ENCODE results near the gene COX19.

DNA sequence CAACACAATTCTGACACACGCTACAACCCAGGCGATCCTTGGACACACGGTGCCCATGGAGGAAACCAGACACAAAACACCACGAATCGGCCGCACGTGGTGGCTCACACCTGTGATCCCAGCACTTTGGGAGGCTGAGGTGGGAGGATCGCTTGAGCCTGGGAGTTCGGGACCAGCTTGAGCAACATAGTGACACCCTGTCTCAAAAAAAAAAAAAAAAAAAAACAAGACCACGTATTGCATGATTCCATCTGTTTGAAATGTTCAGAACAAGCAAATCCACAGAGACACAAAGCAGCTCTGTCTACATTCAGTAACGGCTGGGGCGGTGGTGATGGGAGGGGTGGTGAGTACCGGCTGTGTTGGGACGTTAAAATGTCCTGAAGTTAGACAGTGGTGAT is 46.0 kb downstream of the COX19 start:
- no peak for TF ChIP-seq SUZ12 (IDR thresholded peaks at IDR 0.05)
- TF ChIP-seq LEF1 (IDR thresholded peaks at IDR 0.05; ENCODE audit: borderline replicate concordance), result no peak
- no peak for TF ChIP-seq FOXK2 (IDR thresholded peaks at IDR 0.05)
- no peak for TF ChIP-seq FOXA1 (IDR thresholded peaks at IDR 0.05)
- no peak for TF ChIP-seq ARNT (IDR thresholded peaks at IDR 0.05)
- no peak for TF ChIP-seq BHLHE40 (IDR thresholded peaks at IDR 0.05; ENCODE audit: borderline replicate concordance)
- TF ChIP-seq SP1 (IDR thresholded peaks at IDR 0.05), result no peak
- TF ChIP-seq, protein P1, sequence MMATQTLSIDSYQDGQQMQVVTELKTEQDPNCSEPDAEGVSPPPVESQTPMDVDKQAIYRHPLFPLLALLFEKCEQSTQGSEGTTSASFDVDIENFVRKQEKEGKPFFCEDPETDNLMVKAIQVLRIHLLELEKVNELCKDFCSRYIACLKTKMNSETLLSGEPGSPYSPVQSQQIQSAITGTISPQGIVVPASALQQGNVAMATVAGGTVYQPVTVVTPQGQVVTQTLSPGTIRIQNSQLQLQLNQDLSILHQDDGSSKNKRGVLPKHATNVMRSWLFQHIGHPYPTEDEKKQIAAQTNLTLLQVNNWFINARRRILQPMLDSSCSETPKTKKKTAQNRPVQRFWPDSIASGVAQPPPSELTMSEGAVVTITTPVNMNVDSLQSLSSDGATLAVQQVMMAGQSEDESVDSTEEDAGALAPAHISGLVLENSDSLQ (IDR thresholded peaks at IDR 0.05), result no peak
- no peak for TF ChIP-seq HDGF (IDR thresholded peaks at IDR 0.05; ENCODE audit: borderline replicate concordance)
- TF ChIP-seq ELF4 (IDR thresholded peaks at IDR 0.05), result no peak

Measured in HEK293T (cell line).